GM21390 (cell line): ENCODE data around the gene ARID5B.

Experiments
- ATAC-seq: cut with Tn5 transposase; IDR thresholded peaks from one replicate; pipeline ENCODE4 v1.9.1; 2021; ENCODE audit not compliant: unreplicated experiment

Gene ARID5B

DNA sequence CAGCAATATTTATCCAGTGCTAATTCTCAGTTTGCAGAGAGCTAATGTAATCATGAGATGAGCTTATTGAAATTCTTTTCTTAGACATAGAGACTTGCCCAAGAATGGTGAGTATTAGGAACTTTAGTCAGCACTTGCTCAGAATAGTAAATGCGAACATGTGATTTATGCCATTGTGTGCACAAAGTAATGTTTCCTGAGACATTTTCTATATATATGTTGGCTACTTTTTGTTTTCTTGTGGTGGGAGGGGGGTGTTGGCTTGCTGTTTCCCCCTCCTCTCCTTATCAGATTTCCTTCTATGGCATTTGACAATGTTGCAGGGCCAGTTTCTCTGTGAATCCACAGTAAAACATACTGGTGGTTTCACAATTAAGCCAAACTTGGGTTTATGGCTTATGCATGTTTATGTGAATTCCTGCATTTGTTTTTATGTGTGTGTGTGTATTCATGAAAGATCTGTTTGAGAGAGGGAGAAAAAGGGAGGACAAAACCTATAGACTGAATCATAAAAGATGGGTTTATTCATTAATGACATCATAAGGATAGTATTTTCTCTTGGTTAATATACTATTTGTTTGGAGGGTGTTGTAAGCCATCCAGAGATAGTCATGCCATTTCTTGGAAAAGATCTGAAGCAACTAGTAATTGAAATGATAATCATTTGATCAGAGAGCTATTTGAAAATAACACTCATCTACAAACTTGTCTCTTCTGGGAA lies 36.3 kb downstream of the ARID5B start:
- no peak for ATAC-seq

DNA sequence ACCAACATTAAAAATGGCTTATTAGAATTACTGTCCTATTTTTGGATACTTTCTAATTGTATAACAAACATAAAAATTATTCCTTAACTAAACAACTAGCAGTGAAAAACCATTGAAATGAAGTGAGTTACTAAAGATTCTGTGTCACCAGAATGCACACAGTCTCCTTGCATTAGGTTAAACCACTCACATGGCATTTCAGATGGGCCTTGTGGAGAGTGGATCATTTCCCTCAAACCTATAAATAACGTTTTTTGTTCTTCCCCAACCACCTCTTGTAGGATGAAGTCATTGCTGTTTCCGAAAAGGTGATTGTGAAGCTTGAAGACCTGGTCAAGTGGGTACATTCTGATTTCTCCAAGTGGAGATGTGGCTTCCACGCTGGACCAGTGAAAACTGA lies 38.4 kb downstream of the ARID5B start:
- ATAC-seq = no peak

DNA sequence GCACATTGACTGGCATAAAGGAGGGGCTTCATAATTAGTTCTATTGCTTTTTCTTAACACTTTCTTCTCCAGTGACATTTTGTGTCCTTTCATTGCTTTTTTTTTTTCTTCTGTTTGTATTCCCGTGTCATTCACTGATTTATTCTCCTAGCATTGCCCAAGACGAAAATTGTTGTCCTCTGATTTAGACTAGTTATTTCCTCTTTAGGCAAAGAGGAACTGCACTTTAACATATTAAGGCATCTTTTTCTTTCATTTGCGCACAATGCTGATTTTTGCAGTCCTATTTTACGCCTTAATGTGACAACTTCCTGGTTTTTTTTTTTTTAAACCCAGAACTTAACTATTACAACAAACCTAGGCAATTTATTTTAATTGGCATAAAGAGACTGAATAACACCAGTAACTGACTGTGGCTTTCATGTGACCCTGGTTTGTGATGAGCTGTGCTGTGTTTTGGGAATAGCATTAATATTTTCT lies 39.7 kb downstream of the ARID5B start:
- no peak for ATAC-seq

DNA sequence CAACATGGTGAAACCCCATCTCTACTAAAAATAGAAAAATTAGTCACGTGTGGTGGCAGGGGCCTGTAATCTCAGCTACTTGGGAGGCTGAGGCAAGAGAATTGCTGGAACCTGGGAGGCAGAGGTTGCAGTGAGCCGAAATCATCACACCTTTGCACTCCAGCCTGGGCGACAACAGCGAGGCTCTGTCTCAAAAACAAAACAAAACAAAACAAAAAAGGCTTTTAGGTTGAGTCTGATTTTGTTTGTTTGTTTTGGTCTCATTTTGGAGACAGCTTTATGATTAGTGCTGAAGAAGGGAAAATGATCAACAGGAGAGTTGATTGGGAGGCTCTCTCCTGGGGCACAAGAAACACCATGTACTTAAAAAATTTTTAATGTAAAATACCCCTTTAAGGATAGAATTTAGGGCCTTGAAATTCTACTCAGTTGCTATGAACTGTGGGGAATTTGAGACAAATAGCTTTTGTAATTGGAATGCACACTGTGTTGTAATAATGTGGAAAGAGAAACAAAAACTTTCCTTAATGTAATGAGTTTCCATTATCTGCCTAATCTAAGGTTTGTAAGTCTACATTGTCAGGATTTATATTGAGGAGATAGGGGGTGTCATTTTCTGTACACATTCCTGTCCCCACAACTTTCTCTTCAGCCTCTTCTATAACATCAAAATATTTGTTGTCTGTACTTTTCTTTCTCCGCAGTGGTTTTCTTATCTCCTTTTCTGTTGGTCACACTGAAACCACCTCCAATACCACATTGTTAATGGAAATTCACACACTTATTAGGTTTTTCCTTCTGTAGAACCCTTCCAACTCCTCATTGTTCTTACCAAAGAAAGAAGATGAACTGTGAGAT lies 41.3 kb downstream of the ARID5B start:
- no peak for ATAC-seq

DNA sequence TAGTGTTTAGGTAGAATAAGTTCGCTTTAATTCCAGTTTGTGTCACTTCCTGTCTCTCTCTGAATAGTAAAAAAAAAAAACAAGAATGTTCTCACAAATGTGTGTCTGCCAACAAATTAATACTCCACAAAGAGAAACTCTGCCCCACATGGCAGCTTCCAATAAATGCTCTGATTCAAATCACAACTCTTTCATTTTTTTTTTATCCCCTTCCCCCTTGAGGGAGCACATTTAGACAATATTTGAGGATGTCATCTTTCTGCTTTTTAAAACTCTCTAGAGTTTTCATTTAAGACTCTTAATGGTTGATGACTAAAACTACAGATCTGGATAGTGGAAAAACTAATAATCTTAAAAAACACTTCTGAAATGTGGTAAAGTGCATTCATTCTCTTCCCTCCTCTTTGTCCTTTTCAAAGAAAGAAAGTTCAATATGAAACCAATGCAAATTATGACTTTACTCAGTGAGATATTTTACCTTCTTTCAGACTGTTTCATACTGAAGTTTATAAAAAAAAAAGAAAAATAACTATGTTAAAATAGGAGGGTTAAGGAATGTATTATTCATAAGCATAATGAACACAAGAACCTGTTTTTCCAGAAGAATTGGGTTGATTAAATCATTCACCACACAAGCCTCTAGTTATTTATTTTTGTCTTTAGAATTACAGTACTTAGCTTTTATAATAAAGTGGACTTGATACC lies 42.3 kb downstream of the ARID5B start:
- ATAC-seq = peak; percentile 52

DNA sequence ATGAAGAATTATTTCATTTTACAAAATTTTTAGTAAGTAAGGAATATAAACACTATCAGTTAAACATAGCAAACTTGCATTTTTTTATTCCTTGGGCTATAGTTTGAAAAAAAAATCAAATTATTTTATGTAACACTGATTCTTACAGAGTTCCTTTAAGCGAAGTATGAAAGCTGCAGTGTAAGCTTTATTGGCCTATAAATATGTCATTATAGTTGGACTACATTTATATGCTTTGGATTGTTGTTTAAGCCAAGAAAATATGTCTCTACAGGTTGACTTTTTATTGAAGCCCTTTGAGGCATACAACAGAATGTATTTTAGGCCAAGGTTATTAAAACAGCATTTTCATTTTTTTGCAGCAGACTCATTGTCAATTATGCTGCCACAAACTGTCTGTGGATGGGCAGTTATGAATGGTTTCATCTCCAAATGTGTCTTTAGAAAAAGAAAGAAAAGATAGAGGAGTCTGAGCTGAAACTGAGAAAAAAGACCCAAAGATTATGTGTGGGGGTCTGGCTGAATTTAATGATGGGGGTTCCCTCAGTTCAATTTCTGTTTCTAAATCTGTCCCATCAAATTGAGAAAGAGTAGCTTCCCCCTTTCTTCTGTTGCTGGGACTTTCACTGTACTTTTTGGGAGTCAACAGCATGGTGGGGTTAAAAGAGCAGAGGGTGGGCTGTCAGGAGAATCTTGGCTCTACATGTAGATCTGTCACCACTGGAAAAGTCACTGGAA lies 43.1 kb downstream of the ARID5B start:
- ATAC-seq = no peak

DNA sequence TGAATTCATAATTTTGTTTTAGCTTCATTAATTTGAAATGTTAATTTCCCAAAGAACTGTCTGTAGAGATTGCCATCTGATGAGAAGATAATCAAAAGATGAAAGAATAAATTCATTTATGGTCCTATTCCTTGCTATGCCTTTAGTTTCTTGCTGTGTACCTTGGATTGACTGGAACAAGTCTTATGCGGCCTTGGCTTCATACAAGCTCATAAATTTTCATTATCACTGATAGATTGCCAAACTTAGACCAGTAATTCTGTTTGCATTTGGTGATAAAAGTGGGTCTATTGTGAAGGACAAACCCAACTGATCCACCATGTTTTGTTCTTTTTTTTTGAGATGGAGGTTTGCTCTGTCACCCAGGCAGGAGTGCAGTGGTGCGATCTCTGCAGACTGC lies 48.2 kb downstream of the ARID5B start:
- ATAC-seq = no peak

DNA sequence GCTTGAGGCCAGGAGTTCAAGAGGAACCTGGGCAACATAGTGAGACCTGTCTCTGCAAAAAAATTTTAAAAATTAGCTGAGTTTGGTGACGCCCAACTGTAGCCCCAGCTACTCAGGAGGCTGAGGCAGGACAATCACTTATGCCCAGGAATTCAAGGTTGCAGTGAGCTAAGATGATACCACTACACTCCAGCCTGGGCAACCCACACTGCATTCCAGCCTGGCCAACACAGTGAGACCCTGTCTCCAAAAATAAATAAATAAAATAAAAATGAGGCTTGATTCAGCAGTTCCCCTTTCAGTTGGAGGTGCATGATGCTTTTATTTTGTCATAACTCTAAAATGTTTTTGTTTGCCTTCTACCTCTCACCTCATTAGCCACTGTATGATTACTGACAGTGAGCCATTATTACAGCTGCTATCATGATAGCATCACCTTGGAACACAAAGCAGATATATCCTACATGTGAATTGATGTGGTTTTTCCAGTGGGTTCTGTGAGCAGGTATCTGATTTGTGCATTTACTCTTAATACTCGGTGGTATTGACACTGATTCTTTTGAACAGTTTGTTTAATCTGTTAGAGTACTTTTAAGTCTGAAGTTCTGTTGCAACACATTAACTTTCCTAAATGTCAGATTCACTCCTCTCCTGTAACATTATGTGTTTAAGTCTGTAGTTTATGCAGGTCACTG lies 49.1 kb downstream of the ARID5B start:
- ATAC-seq = no peak

DNA sequence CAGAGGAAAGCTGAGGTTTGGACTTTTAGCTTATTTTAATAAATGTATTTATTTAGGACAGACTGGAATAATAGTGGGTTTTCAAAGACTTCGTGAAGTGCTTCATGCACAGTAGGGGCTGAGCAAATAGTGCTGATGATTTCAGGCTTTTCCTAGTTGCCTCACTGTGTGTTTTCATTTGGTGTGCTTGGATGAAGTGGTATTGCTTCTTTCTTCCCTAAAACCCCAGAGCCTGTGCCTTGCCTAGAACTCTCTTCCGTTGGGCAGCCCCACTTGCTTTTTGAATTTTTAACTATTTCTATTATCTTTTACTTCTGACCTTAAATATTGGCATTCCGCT lies 49.6 kb downstream of the ARID5B start:
- ATAC-seq = no peak

DNA sequence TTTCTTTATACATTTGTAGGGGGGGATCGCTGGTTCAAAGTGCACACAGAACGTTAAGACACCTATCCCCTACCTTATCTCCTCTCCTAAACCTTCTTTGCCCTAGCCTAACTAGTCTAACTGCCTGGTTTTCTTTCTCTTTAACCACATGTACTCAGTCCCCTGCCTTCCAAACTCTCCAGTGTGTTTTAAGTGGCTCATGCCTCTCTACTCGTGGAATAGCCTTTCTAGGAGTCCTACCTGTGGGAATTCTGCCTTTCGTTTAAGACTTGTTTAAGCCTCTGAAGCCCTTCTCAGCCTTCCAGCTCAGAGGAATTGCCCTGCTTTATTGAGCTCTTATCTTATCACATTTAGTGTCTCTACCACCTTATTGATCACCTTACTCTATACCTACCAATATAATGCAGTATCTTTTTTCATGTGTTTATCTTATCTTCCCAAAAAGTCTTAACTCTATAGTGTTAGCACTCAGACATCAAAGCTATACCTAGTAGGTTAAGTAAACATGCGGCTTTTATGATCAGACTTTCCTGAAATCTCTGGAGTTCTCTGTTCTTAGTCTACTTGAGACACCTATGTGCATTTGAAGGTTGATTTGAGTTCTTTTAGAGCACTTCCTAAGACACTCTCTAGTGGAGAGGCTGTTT lies 50.7 kb downstream of the ARID5B start:
- ATAC-seq = no peak

DNA sequence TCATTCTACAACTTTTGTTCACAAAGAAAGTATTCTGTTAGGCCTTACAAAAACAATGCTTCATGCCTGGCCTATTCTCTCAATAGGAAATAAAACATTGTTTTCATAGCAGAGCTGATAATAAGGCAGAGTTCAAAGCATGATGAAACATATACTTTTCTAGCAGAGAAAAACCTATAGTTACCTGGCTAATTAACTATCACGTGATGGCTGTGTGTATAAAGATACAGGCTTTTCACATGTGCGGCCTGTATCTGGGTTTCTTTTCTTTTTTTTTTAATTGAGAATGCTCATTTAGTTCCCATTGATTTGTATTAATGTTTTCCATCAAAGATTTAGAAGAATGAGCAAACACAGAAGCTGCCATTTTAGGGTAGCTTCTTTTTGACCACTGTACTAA lies 51.7 kb downstream of the ARID5B start:
- no peak for ATAC-seq

DNA sequence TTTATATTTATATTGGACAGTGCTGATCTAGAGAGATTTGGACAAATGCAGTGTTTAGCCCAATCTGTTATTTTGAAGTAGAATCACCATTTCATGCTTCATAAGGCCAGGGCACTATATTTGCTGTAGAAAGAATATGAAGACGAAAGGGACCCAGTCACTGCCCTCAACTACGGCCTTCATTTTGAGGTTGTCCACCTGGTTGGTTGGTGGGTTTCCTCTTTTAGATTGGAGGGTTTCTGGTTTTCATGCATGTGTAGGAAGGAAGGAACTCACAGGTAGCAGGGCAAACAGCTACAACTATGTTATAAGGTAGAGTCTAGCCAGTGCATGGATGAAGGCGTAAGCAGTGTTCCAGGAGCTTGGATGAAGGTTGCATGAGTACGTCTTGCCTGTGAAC lies 56.3 kb downstream of the ARID5B start:
- no peak for ATAC-seq

DNA sequence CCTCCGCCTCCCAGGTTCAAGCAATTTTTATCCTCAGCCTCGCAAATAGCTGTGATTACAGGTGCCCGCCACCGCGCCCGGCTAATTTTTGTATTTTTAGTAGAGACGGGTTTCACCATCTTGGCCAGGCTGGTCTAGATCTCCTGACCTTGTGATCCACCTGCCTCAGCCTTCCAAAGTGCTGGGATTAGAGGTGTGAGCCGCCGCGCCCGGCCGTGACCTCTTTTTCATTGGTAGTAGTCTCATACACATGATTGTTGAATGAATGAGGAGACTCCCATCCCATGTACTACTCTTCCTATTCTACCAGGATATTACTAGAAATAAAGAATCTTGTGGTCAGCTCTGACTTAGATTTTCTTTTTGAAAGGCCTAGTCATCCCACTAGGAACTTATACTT lies 56.8 kb downstream of the ARID5B start:
- no peak for ATAC-seq

DNA sequence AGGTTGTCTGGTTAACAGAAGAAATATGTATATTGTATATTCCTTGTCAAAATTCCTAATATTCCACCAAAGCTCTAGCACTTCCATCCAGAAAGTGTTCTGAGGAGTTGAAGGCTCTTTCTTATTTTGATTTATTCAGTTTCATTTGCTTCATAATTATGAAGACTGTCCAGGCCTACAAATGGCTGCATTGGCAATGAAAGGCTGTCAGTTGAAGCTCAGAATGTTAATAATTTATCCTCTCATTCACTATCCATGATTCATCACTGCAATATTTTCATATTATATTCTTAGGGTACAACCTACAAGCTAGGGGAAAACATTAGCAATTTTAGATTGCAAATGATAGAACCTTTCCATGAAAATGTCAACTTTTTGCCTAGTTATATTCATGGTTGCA lies 57.3 kb downstream of the ARID5B start:
- ATAC-seq = no peak

DNA sequence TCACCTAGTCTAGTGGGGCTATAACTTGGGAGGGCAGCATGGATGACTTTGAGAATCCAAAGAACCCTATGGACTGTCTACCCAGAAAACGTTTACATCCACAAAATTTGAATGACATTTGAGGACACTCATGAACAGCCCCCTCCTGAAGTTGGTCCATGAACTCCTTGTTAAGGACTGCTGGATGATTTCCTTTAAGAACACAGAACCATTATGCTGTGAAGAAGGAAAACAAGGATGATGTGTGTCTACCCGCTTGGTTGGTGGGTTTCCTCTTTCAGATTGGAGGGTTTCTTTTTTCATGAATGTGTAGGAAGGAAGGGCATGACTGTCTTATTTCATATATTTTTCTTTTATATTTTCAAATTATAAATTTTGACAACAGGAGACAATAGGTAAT lies 58.3 kb downstream of the ARID5B start:
- no peak for ATAC-seq

DNA sequence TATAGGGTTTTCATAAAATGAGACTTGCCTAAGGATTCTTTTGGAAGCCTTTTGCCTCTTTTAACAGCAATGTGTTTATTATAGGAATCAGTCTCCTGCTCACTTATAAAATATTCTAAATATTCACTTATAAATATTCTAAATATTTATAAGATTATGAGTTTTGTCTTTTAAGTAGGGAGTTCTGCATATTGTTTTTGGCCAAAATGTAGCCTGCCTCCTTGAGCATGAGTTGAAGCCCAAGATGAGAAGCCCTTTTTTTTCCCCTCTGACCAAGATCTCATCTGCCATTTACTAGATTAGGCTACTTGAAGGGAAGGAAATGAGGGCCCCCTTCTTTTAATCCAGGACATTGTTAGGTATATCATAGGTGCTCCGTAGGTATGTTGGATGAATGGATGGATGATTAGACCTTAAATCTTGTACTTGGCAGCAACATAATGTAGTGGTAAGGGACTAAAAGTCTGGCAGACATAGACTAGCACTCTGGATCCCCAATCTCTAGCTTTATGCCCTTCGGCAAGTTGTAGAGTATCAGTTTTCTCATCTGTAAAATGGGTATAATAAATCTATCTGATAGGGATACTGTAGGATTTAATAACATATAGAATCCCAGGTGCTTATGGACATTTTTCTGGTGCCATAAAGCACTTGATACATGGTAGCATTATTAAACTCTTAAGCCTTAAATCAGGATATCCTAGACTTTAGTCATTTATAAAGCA lies 59.1 kb downstream of the ARID5B start:
- ATAC-seq = no peak

DNA sequence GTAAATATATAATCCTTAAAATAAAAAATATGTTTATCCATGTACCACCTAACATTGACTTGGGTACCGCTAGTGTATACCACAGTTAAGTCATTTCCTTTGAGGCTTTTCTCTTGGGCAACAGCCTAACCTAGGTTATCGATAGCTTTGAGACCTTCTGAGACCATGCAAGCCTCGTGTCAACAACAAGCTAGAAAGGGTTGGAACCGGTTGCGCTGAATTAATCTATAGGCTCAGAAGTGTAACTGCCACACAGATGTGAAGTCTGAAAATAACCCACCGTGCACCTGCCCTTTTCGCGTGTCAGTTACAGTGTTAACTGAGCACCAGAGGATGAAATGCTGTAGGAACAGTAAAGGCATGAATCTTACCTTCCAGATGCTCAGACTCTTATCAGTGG lies 59.8 kb downstream of the ARID5B start:
- ATAC-seq = peak; percentile 58

DNA sequence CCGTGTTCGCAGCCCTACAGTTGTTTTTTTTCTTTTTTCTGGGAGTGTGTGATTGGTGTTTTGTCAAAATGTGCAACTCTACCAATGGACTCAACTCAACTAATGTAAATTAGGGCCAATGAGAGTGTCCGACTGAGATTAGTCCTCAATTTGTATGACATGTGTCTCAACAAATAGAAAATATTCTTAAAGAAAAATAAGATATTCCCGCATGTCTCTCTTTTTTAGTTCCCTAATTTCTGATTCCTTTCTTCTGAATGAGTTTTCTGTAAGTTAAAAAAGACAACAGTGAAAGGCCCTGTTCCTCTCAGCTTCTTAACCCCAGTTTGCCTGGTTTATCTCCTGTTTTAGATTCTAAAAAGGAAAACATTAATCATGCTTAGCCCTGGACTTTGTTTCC lies 61.5 kb downstream of the ARID5B start:
- ATAC-seq = no peak

DNA sequence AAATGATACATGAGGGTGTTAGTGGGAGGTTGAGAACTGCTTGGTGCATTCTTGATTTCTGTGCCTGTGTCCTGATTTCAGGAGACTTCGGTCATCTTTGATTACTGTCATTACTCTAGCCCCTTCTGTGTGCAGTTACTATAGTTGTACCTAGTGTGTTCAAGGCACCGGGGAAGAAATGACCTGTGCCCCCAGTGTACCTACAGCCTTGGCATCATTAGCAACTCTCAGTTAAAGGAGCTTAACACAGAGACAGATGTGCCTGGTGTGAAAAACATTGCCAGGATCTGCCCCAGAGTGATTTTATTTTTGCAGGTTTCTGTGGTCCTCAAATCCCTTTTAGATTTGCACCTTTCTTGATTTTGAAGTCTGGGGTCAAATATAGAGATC lies 62.2 kb downstream of the ARID5B start:
- no peak for ATAC-seq
